SJSA1 (cell line): ENCODE results near the gene PRSS27. TPM values are rescaled to one million over a fixed set of nuclear protein-coding genes. Genes with fewer than 3 reads are reported as not detected.

Experiments used
- DNase-seq, 2 experiments: peaks; one replicate each; pipeline ENCODE4 v3.0.0-alpha.2; 2015 to 2020; ENCODE audit warnings: low spot score in 2 of 2, low read depth in 1 of 2
- H3K27ac ChIP-seq: fragments of 250-450 bp; sonication (Bioruptor Pico); 2 replicates; pipeline ENCODE4 v1.5.1; 2020; ENCODE audit warnings: mild to moderate bottlenecking, moderate library complexity
- H3K27me3 ChIP-seq: fragments of 250-450 bp; sonication (Bioruptor Pico); replicated peaks from 2 replicates; pipeline ENCODE4 v1.5.1; 2020; ENCODE audit warnings: mild to moderate bottlenecking, moderate library complexity
- H3K36me3 ChIP-seq: fragments of 250-450 bp; sonication (Bioruptor Pico); 2 replicates; pipeline ENCODE4 v1.5.1; 2020; ENCODE audit warnings: mild to moderate bottlenecking
- H3K4me1 ChIP-seq: fragments of 250-450 bp; sonication (Bioruptor Pico); replicated peaks from 2 replicates; pipeline ENCODE4 v1.6.1; 2021; ENCODE audit warnings: mild to moderate bottlenecking
- H3K4me3 ChIP-seq: fragments of 250-450 bp; sonication (Bioruptor Pico); 2 replicates; pipeline ENCODE4 v1.5.1; 2020; ENCODE audit warnings: mild to moderate bottlenecking
- H3K9me3 ChIP-seq: fragments of 250-450 bp; sonication (Bioruptor Pico); replicated peaks from 2 replicates; pipeline ENCODE4 v1.5.1; 2020; ENCODE audit warnings: mild to moderate bottlenecking
- total RNA-seq: library from RNA; depleted of rRNA; stranded (reverse); fragments of >200 nt; shearing (Covaris generic); gene quantifications from 2 replicates; pipeline ENCODE4 v1.2.3, GENCODE V29; 2014

The PRSS27 gene
- total RNA-seq, 1 experiment from 2014 or later: 0.37 TPM

GRCh38 chr16:2757344-2757743, 37.3 kb upstream of the PRSS27 start:
- Histone ChIP-seq H3K4me1 (peaks cover 7% of the 10 kb centered on the region), H3K9me3 (no peaks in the 10 kb centered on the region), H3K36me3 (peaks cover 98% of the 10 kb centered on the region), H3K27me3 (no peaks in the 10 kb centered on the region), H3K4me3 (no peak overlapping the region), H3K27ac (no peak overlapping the region)
- no peak for DNase-seq

DNA sequence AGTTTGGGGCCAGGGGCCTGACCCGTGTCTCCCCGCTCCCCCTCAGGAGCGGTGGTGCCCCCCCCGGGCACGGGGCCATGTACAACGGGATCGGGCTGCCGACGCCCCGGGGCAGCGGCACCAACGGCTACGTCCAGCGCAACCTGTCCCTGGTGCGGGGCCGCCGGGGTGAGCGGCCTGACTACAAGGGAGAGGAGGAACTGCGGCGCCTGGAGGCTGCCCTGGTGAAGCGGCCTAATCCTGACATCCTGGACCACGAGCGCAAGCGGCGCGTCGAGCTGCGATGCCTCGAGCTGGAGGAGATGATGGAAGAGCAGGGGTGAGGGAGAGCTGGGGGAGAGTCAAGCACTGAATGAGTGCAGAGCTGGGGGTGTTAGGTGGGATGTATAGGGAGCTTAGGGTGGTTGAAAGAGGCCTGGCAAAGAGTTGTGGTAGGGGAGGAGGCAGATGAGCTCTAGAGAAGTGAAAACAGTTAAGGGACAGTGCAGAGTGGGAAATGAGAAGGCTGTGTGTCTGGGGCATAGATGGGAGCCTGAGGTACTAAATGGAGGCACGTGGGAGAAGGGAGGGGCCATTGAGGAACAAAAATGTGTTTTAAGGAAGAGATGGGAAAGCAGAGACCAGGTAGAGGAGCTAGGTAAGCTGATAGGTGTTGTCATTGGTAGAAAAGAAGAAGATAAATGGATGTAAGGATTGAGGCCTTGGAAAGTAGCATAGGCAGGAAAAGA, 36.4 kb upstream of the PRSS27 start:
- no peak for DNase-seq
- H3K4me1 ChIP-seq: peaks cover 14% of the 10 kb centered on the region
- H3K9me3 ChIP-seq: no peaks in the 10 kb centered on the region; the same call in 1 of the 2 replicates
- no peaks in the 10 kb centered on the region for H3K27me3 ChIP-seq
- H3K36me3 ChIP-seq: peaks cover 95% of the 10 kb centered on the region
- H3K27ac ChIP-seq: no peak overlapping the region
- H3K4me3 ChIP-seq: no peak overlapping the region

DNA sequence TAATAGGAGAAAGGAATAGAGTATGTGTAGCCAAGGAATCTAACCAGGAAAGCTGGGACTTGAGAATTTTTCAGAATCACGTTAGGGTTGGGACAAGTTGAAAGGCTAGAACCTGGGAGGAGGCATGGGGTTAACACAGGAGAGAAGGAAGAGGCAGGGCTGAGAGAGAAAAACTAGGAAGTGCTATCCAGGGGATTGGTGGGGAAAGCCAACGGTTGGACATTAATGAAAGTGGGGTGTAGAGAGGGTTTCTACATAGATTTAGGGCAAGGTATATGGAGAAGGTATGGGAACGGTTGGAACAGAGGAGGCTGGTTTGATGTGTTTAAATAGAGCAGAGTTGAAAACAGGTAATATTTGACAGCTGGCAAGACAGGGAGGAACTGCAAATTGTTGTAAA, 35.1 kb upstream of the PRSS27 start:
- Histone ChIP-seq H3K4me3 (no peak overlapping the region), H3K4me1 (peaks cover 17% of the 10 kb centered on the region), H3K27ac (no peak overlapping the region), H3K27me3 (no peaks in the 10 kb centered on the region), H3K9me3 (no peaks in the 10 kb centered on the region; the same call in 1 of the 2 replicates), H3K36me3 (peaks cover 84% of the 10 kb centered on the region)
- no peak for DNase-seq

- Histone ChIP-seq H3K36me3 (peaks cover 70% of the 10 kb centered on the region), H3K4me1 (peaks cover 17% of the 10 kb centered on the region), H3K9me3 (no peaks in the 10 kb centered on the region; the same call in 1 of the 2 replicates), H3K4me3 (peak overlapping the region; percentile 95), H3K27ac (peak overlapping the region; percentile 99), H3K27me3 (no peaks in the 10 kb centered on the region)
- no peak for DNase-seq
Measured at GRCh38 chr16:2753733-2754020, 33.7 kb upstream of the PRSS27 start.

DNA sequence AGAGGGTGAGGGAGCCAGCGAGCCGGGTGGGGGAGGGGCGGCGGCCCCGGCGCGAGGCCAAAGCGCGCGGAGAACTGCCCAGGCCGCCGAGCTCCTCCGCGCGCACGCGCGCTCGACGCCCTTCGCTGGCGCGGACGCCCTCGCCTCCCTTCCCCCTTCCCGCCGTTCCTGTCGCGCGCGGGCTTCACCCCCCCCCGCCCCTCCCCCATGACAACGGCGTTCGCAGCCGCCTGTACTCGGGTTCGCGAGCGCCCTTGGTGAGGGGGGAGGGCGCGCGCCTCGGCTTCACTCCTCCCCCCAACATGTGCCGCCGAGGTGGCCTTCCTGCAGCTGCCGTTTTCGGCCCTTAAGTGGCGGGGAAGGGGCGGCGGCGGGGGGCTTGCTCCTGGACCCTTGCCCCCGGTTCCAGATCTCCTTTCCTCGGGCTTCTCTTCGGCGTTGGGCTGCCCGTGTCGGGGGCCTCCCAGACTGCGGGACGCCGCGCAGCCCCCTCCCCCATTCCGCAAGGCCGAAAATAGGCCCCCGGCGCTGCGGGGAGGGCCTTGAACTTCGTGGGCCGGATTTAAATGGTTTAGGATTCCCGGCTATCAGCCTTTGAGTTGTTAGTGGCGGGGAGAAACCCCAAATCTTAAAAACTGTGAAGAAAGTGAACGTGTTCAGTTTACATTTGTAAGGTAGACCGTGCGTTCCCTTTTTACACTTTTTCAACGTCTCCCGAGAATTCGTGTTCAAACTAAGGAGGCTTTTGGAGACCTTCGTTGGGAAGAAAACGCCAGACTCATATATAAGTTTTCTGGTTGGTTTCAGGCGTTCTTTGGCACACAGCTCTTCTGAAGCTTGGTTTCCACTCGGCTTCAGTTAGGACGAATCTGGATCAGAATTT, 33.1 kb upstream of the PRSS27 start:
- Histone ChIP-seq H3K9me3 (no peaks in the 10 kb centered on the region; the same call in 1 of the 2 replicates), H3K27ac (peak overlapping the region; percentile 99), H3K4me3 (peak overlapping the region; percentile 95), H3K36me3 (peaks cover 64% of the 10 kb centered on the region), H3K27me3 (no peaks in the 10 kb centered on the region), H3K4me1 (peaks cover 17% of the 10 kb centered on the region)
- peak in 1 of 2 experiments; percentile 85 for DNase-seq

GRCh38 chr16:2752035-2752849, 32.2 kb upstream of the PRSS27 start, which contains the start of gene SRRM2:
SRRM2 (plus strand) TSS chr16:2752638; CDS start chr16:2756365, 3,727 bp downstream.
- peak; percentile 95 to 99 for DNase-seq
- no peaks in the 10 kb centered on the region for H3K27me3 ChIP-seq
- H3K36me3 ChIP-seq: peaks cover 55% of the 10 kb centered on the region
- H3K27ac ChIP-seq: peak within 1 kb of the TSS; percentile 99
- H3K9me3 ChIP-seq: no peaks in the 10 kb centered on the region; the same call in 1 of the 2 replicates
- H3K4me1 ChIP-seq: peaks cover 17% of the 10 kb centered on the region
- peak within 1 kb of the TSS; percentile 95 for H3K4me3 ChIP-seq

DNA sequence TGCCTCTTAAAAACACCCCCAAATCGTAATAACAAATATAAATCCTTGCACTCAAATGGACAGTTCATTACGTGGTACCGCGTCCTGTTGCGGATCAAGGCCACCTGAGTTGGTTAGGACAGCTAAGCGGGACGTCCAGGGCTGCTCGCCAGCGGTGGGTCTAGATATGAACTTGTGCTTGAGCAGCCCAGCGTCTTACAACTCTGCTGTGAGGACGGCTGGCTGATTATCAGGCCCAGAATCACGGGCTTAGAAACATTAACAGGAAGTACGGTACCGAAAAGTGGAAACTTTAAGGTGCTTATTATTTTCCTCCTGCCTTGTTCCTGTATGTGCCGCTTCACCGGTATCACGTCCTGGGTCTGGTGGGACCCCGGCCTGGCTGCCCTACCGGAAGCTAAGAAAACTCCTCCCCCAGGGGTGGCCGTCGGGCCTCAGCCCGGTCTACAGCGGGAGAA, 31.6 kb upstream of the PRSS27 start:
- Histone ChIP-seq H3K27ac (peak overlapping the region; percentile 99), H3K4me3 (peak overlapping the region; percentile 95), H3K27me3 (no peaks in the 10 kb centered on the region), H3K9me3 (no peaks in the 10 kb centered on the region; the same call in 1 of the 2 replicates), H3K36me3 (peaks cover 49% of the 10 kb centered on the region), H3K4me1 (peaks cover 17% of the 10 kb centered on the region)
- DNase-seq: no peak

- Histone ChIP-seq H3K4me3 (no peak overlapping the region), H3K27ac (no peak overlapping the region), H3K9me3 (no peaks in the 10 kb centered on the region; the same call in 1 of the 2 replicates), H3K36me3 (peaks cover 32% of the 10 kb centered on the region), H3K27me3 (no peaks in the 10 kb centered on the region), H3K4me1 (peaks cover 17% of the 10 kb centered on the region)
- no peak for DNase-seq
Measured at GRCh38 chr16:2749936-2750335, 29.9 kb upstream of the PRSS27 start.

- Histone ChIP-seq H3K4me3 (no peak overlapping the region), H3K9me3 (no peaks in the 10 kb centered on the region; the same call in 1 of the 2 replicates), H3K27ac (no peak overlapping the region), H3K4me1 (peaks cover 12% of the 10 kb centered on the region), H3K36me3 (peaks cover 28% of the 10 kb centered on the region), H3K27me3 (no peaks in the 10 kb centered on the region)
- no peak for DNase-seq
Measured at GRCh38 chr16:2749476-2749875, 29.5 kb upstream of the PRSS27 start.

- Histone ChIP-seq H3K9me3 (no peaks in the 10 kb centered on the region; the same call in 1 of the 2 replicates), H3K36me3 (peaks cover 22% of the 10 kb centered on the region), H3K27me3 (no peaks in the 10 kb centered on the region), H3K4me3 (no peak overlapping the region), H3K27ac (no peak overlapping the region), H3K4me1 (peaks cover 10% of the 10 kb centered on the region)
- DNase-seq: no peak
Measured at GRCh38 chr16:2748757-2749455, 28.9 kb upstream of the PRSS27 start.

DNA sequence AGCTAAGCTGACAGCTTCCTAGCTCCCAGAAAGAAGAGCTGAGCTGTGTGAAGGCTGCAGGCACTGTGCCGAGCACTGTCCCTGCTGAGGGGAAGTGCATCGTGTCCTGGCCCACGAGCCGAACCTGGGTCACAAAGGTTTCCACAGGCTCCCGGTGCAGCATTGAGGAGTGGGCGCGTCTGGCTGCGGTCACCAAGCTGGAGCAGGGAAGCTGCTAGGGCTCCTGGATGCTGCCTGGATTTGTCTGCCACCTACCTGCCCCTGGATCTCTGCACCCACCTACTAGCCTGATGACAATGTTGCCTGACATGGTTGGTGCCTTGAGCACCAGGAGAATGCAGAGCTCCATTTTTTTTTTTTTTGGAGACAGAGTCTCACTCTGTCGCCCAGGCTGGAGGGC, 25.9 kb upstream of the PRSS27 start:
- H3K36me3 ChIP-seq: no peaks in the 10 kb centered on the region; the same call in 1 of the 2 replicates
- no peaks in the 10 kb centered on the region for H3K9me3 ChIP-seq
- DNase-seq: no peak
- H3K4me3 ChIP-seq: no peak overlapping the region
- H3K27me3 ChIP-seq: no peaks in the 10 kb centered on the region
- no peaks in the 10 kb centered on the region; the same call in 1 of the 2 replicates for H3K4me1 ChIP-seq
- no peak overlapping the region for H3K27ac ChIP-seq

DNA sequence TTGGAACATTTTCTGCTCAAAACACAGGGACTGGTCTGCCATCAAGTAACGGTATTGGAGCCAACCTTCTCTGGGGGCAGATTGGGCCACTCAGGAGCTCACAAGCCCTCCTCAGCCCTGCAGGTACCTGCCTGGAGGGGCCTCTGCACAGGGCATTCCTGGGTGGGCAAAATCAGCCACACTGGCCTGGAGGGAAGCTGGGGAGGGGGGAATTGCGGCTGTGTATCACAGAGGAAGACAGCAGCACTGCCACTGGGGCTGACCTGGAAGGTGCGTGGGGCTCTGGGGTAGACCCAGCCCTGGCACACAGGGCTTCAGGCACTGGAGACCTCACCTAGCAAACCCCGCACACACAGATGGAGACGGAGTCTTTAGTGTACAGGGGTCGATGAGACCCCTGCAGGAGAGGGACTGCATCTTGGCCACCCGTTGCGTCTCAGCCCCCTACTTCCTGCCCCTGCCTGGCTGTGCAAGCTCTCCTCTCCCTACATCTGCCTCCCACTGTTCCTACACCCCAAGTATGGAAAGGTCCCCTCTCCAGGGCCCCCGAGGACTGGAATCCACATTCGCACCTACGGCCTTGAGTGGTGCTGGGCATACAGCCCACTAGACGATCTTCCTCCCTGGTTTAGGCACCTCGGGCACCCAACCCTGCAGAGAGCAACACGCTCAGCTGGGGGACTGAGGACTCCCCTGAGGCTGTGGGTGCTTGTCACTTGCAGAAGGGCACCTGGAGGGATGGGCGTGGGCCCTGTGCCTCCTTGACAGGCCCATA, 25.3 kb upstream of the PRSS27 start:
- no peaks in the 10 kb centered on the region for H3K27me3 ChIP-seq
- H3K4me3 ChIP-seq: no peak overlapping the region
- no peaks in the 10 kb centered on the region for H3K9me3 ChIP-seq
- H3K27ac ChIP-seq: no peak overlapping the region
- no peaks in the 10 kb centered on the region for H3K36me3 ChIP-seq
- no peak for DNase-seq
- H3K4me1 ChIP-seq: no peaks in the 10 kb centered on the region
